HepG2 (cell line): Measurements from ENCODE around the gene SYNM. TPM values are rescaled to one million over a fixed set of nuclear protein-coding genes. Genes with fewer than 3 reads are reported as not detected.
A peak's percentile ranks its signal among the peaks of the same experiment; 100 is the strongest.

Experiments
- MAFK ChIP-seq, 2 experiments: IDR thresholded peaks in 1 of 2; conservative IDR thresholded peaks in 1 of 2; 2 replicates each; pipeline ENCODE4 v1.6.1; 2011; ENCODE audit warnings: improper control_type of control experiment in 2 of 2, low read length in 2 of 2
- RNF2 ChIP-seq: fragments of 450-650 bp; conservative IDR thresholded peaks from 2 replicates; pipeline ENCODE4 v1.6.1; 2016; ENCODE audit warnings: low read depth
- polyA plus RNA-seq, 8 experiments: library from polyadenylated mRNA; depleted of rRNA in 3 of 8; stranded (reverse) in 7 of 8; unstranded in 1 of 8; fragments of >200 nt; fragmentation: Illumina TruSeq in 4 of 8; extraction: Trizol in 4 of 8; gene quantifications; 2 replicates each; pipeline versions ENCODE4 v1.2.1 to v1.2.3, GENCODE V29; 2011 to 2016; ENCODE audit warnings: low read depth in 4 of 8, missing spikeins in 1 of 8, mixed read lengths in 1 of 8; ENCODE audit not compliant: insufficient read depth in 1 of 8
- total RNA-seq, 5 experiments: library from RNA; depleted of rRNA; stranded (reverse); fragments of >200 nt; fragmentation: Illumina TruSeq; extraction: Trizol; gene quantifications; 2 replicates each; pipeline ENCODE4 v1.2.3, GENCODE V29; 2016; ENCODE audit warnings: low read depth in 1 of 5
- TF ChIP-seq, protein P1 (sequence below): sonication (generic); formaldehyde crosslinking; IDR thresholded peaks from one replicate; pipeline ENCODE4 v1.5.1; 2020; ENCODE audit warnings: mild to moderate bottlenecking, missing genetic modification reagents; ENCODE audit errors: not compliant biosample characterization
- TF ChIP-seq, protein P2 (sequence below): IDR thresholded peaks from 2 replicates; pipeline ENCODE4 v1.6.1; 2016; ENCODE audit warnings: low read depth, missing genetic modification reagents, missing compliant biosample characterization

Gene SYNM
- total and polyA plus RNA-seq, 2 of the 13 experiments (the other 11 are each of a cell fraction or from before 2014, with no cell fraction given) = 1.1 to 3.7 TPM

DNA sequence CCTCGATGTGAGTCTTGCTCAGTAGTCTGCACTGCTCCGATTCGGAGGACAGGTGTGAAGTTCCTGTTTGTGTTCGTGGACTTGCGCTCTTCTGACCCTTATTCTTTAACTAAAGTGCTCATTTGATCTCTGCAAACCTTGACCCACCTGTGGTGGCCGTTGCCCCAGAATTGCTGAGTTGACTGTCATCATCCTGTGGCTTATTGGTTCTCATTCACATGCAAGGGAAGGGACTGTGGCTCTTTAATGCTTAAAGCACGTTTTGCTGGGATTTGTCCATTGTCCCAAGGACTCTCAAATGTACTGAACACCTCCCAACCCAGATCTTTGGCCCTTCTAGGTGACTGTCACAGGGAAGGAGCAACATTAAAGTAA is 13.4 kb downstream of the SYNM start (continued):
- TF ChIP-seq, protein P1, sequence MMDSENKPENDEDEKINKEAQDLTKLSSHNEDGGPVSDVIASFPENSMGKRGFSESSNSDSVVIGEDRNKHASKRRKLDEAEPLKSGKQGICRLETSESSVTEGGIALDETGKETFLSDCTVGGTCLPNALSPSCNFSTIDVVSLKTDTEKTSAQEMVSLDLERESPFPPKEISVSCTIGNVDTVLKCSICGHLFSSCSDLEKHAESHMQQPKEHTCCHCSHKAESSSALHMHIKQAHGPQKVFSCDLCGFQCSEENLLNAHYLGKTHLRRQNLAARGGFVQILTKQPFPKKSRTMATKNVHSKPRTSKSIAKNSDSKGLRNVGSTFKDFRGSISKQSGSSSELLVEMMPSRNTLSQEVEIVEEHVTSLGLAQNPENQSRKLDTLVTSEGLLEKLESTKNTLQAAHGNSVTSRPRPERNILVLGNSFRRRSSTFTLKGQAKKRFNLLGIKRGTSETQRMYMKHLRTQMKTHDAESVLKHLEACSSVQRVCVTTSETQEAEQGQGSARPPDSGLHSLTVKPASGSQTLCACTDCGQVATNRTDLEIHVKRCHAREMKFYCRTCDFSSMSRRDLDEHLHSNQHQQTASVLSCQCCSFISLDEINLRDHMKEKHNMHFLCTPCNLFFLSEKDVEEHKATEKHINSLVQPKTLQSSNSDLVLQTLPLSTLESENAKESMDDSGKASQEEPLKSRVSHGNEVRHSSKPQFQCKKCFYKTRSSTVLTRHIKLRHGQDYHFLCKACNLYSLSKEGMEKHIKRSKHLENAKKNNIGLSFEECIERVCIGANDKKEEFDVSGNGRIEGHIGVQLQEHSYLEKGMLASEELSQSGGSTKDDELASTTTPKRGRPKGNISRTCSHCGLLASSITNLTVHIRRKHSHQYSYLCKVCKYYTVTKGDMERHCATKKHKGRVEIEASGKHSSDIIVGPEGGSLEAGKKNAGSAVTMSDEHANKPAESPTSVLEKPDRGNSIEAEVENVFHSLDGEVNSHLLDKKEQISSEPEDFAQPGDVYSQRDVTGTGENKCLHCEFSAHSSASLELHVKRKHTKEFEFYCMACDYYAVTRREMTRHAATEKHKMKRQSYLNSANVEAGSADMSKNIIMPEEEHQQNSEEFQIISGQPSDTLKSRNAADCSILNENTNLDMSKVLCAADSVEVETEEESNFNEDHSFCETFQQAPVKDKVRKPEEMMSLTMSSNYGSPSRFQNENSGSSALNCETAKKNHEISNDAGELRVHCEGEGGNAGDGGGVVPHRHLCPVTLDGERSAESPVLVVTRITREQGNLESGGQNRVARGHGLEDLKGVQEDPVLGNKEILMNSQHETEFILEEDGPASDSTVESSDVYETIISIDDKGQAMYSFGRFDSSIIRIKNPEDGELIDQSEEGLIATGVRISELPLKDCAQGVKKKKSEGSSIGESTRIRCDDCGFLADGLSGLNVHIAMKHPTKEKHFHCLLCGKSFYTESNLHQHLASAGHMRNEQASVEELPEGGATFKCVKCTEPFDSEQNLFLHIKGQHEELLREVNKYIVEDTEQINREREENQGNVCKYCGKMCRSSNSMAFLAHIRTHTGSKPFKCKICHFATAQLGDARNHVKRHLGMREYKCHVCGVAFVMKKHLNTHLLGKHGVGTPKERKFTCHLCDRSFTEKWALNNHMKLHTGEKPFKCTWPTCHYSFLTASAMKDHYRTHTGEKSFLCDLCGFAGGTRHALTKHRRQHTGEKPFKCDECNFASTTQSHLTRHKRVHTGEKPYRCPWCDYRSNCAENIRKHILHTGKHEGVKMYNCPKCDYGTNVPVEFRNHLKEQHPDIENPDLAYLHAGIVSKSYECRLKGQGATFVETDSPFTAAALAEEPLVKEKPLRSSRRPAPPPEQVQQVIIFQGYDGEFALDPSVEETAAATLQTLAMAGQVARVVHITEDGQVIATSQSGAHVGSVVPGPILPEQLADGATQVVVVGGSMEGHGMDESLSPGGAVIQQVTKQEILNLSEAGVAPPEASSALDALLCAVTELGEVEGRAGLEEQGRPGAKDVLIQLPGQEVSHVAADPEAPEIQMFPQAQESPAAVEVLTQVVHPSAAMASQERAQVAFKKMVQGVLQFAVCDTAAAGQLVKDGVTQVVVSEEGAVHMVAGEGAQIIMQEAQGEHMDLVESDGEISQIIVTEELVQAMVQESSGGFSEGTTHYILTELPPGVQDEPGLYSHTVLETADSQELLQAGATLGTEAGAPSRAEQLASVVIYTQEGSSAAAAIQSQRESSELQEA (CRISPR knock-in tag) = no peak
- TF ChIP-seq RNF2 (no peak), MAFK (conservative IDR thresholded peaks at IDR 0.05 in 1 of 2, IDR thresholded peaks at IDR 0.05 in 1 of 2; ENCODE audit: low read length in 2 of 2) (peak; percentile 62 to 75)
- TF ChIP-seq, protein P2, sequence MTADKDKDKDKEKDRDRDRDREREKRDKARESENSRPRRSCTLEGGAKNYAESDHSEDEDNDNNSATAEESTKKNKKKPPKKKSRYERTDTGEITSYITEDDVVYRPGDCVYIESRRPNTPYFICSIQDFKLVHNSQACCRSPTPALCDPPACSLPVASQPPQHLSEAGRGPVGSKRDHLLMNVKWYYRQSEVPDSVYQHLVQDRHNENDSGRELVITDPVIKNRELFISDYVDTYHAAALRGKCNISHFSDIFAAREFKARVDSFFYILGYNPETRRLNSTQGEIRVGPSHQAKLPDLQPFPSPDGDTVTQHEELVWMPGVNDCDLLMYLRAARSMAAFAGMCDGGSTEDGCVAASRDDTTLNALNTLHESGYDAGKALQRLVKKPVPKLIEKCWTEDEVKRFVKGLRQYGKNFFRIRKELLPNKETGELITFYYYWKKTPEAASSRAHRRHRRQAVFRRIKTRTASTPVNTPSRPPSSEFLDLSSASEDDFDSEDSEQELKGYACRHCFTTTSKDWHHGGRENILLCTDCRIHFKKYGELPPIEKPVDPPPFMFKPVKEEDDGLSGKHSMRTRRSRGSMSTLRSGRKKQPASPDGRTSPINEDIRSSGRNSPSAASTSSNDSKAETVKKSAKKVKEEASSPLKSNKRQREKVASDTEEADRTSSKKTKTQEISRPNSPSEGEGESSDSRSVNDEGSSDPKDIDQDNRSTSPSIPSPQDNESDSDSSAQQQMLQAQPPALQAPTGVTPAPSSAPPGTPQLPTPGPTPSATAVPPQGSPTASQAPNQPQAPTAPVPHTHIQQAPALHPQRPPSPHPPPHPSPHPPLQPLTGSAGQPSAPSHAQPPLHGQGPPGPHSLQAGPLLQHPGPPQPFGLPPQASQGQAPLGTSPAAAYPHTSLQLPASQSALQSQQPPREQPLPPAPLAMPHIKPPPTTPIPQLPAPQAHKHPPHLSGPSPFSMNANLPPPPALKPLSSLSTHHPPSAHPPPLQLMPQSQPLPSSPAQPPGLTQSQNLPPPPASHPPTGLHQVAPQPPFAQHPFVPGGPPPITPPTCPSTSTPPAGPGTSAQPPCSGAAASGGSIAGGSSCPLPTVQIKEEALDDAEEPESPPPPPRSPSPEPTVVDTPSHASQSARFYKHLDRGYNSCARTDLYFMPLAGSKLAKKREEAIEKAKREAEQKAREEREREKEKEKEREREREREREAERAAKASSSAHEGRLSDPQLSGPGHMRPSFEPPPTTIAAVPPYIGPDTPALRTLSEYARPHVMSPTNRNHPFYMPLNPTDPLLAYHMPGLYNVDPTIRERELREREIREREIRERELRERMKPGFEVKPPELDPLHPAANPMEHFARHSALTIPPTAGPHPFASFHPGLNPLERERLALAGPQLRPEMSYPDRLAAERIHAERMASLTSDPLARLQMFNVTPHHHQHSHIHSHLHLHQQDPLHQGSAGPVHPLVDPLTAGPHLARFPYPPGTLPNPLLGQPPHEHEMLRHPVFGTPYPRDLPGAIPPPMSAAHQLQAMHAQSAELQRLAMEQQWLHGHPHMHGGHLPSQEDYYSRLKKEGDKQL = no peak
